T-helper 2 cell treated with Interferon-gamma antibody and Interleukin-4, amounts not matched to agents 5 μg/mL and 100 μg/mL, for 36 hours (primary cell): ENCODE measurements around the gene SURF2.
A peak's percentile ranks its signal among the peaks of the same experiment; 100 is the strongest.
"Not testable (repeated sequence)": the region's sequence is repeated elsewhere in the genome, so short reads cannot be mapped to it uniquely, and the experiment has no call there.

ENCODE experiments used
- DNase-seq: peaks from one replicate; pipeline ENCODE4 v3.0.0; 2021; ENCODE audit warnings: low spot score
- H3K27ac Mint-ChIP-seq: one replicate; pipeline ENCODE4 v1.8.0; 2021; ENCODE audit warnings: mild to moderate bottlenecking, mixed read lengths
- H3K27me3 Mint-ChIP-seq: one replicate; pipeline ENCODE4 v1.8.0; 2021; ENCODE audit warnings: low read depth, mixed read lengths
- H3K36me3 Mint-ChIP-seq: one replicate; pipeline ENCODE4 v1.8.0; 2021; ENCODE audit warnings: low read depth, mixed read lengths
- H3K4me1 Mint-ChIP-seq: one replicate; pipeline ENCODE4 v1.8.0; 2021; ENCODE audit warnings: low read depth, mixed read lengths
- H3K4me3 Mint-ChIP-seq: one replicate; pipeline ENCODE4 v1.8.0; 2022; ENCODE audit warnings: mild to moderate bottlenecking, moderate library complexity, mixed read lengths
- H3K9me3 Mint-ChIP-seq: one replicate; pipeline ENCODE4 v1.8.0; 2021; ENCODE audit warnings: mixed read lengths

The SURF2 gene

GRCh38 chr9:133356391-133357091 lies at the start of gene SURF2, which contains the start of gene SURF1:
SURF2 (plus strand) TSS chr9:133356550; CDS start chr9:133356593, 43 bp downstream.
SURF1 (minus strand) TSS chr9:133356487; CDS start chr9:133356453, 34 bp downstream.
- H3K4me3 Mint-ChIP-seq, result peak within 1 kb of the TSS; percentile 90
- peaks cover 32% of the 10 kb centered on the region for H3K36me3 Mint-ChIP-seq
- DNase-seq, result peak; percentile 86
- H3K9me3 Mint-ChIP-seq, result no peaks in the 10 kb centered on the region
- peak within 1 kb of the TSS; percentile 90 for H3K27ac Mint-ChIP-seq
- peaks cover 14% of the 10 kb centered on the region for H3K4me1 Mint-ChIP-seq
- no peaks in the 10 kb centered on the region for H3K27me3 Mint-ChIP-seq

GRCh38 chr9:133307301-133307700 lies 49.0 kb upstream of the SURF2 start:
- Mint-ChIP-seq H3K27me3 (no peaks in the 10 kb centered on the region), H3K9me3 (no peaks in the 10 kb centered on the region), H3K4me3 (no peak overlapping the region), H3K27ac (no peak overlapping the region), H3K4me1 (no peaks in the 10 kb centered on the region), H3K36me3 (no peaks in the 10 kb centered on the region)
- DNase-seq, result no peak

- H3K27ac Mint-ChIP-seq, result no peak overlapping the region
- H3K4me1 Mint-ChIP-seq, result no peaks in the 10 kb centered on the region
- no peaks in the 10 kb centered on the region for H3K27me3 Mint-ChIP-seq
- DNase-seq, result no peak
- no peaks in the 10 kb centered on the region for H3K36me3 Mint-ChIP-seq
- no peaks in the 10 kb centered on the region for H3K9me3 Mint-ChIP-seq
- no peak overlapping the region for H3K4me3 Mint-ChIP-seq
These were observed 46.7 kb upstream of the SURF2 start for GRCh38 chr9:133309608-133310007.

- Mint-ChIP-seq H3K36me3 (no peaks in the 10 kb centered on the region), H3K27ac (no peak overlapping the region), H3K27me3 (no peaks in the 10 kb centered on the region), H3K9me3 (no peaks in the 10 kb centered on the region), H3K4me1 (no peaks in the 10 kb centered on the region), H3K4me3 (no peak overlapping the region)
- DNase-seq, result no peak
These were observed 40.4 kb upstream of the SURF2 start for GRCh38 chr9:133315997-133316396.

GRCh38 chr9:133317551-133317950 lies 38.8 kb upstream of the SURF2 start:
- H3K27ac Mint-ChIP-seq, H3K4me1 Mint-ChIP-seq, DNase-seq, H3K27me3 Mint-ChIP-seq, H3K4me3 Mint-ChIP-seq, H3K36me3 Mint-ChIP-seq, H3K9me3 Mint-ChIP-seq: not testable (repeated sequence)

- Mint-ChIP-seq H3K27me3 (peaks cover 3% of the 10 kb centered on the region), H3K36me3 (no peaks in the 10 kb centered on the region), H3K4me3 (no peak overlapping the region), H3K9me3 (no peaks in the 10 kb centered on the region), H3K4me1 (no peaks in the 10 kb centered on the region), H3K27ac (no peak overlapping the region)
- no peak for DNase-seq
These were observed 35.9 kb upstream of the SURF2 start for GRCh38 chr9:133320421-133320881.

GRCh38 chr9:133321411-133321935 lies 34.9 kb upstream of the SURF2 start:
- Mint-ChIP-seq H3K4me3 (no peak overlapping the region), H3K9me3 (no peaks in the 10 kb centered on the region), H3K27me3 (peaks cover 3% of the 10 kb centered on the region), H3K27ac (no peak overlapping the region), H3K36me3 (no peaks in the 10 kb centered on the region), H3K4me1 (no peaks in the 10 kb centered on the region)
- DNase-seq, result no peak

GRCh38 chr9:133322701-133323100 lies 33.6 kb upstream of the SURF2 start:
- H3K4me1 Mint-ChIP-seq, result no peaks in the 10 kb centered on the region
- H3K27ac Mint-ChIP-seq, result no peak overlapping the region
- H3K4me3 Mint-ChIP-seq, result no peak overlapping the region
- H3K36me3 Mint-ChIP-seq, result no peaks in the 10 kb centered on the region
- peaks cover 3% of the 10 kb centered on the region for H3K27me3 Mint-ChIP-seq
- DNase-seq, result no peak
- no peaks in the 10 kb centered on the region for H3K9me3 Mint-ChIP-seq

- Mint-ChIP-seq H3K9me3 (no peaks in the 10 kb centered on the region), H3K27me3 (peaks cover 3% of the 10 kb centered on the region), H3K4me3 (no peak overlapping the region), H3K27ac (no peak overlapping the region), H3K4me1 (no peaks in the 10 kb centered on the region), H3K36me3 (no peaks in the 10 kb centered on the region)
- DNase-seq, result no peak
These were observed 33.1 kb upstream of the SURF2 start for GRCh38 chr9:133323211-133323610.

GRCh38 chr9:133323991-133324703 lies 32.2 kb upstream of the SURF2 start:
- H3K27me3 Mint-ChIP-seq, result peaks cover 3% of the 10 kb centered on the region
- H3K27ac Mint-ChIP-seq, result no peak overlapping the region
- peaks cover 3% of the 10 kb centered on the region for H3K36me3 Mint-ChIP-seq
- no peak for DNase-seq
- H3K4me1 Mint-ChIP-seq, result no peaks in the 10 kb centered on the region
- H3K9me3 Mint-ChIP-seq, result no peaks in the 10 kb centered on the region
- H3K4me3 Mint-ChIP-seq, result no peak overlapping the region

GRCh38 chr9:133327021-133327420 lies 29.3 kb upstream of the SURF2 start:
- DNase-seq, H3K27me3 Mint-ChIP-seq, H3K27ac Mint-ChIP-seq, H3K4me1 Mint-ChIP-seq, H3K9me3 Mint-ChIP-seq, H3K4me3 Mint-ChIP-seq: not testable (repeated sequence)
- peaks cover 19% of the 10 kb centered on the region for H3K36me3 Mint-ChIP-seq

- no peaks in the 10 kb centered on the region for H3K27me3 Mint-ChIP-seq
These were observed 28.4 kb upstream of the SURF2 start for GRCh38 chr9:133327834-133328484.

GRCh38 chr9:133329306-133330156 lies 26.8 kb upstream of the SURF2 start:
- H3K4me3 Mint-ChIP-seq, H3K4me1 Mint-ChIP-seq, H3K27ac Mint-ChIP-seq, H3K27me3 Mint-ChIP-seq, DNase-seq, H3K9me3 Mint-ChIP-seq: not testable (repeated sequence)
- peaks cover 37% of the 10 kb centered on the region for H3K36me3 Mint-ChIP-seq

More at GRCh38 chr9:133327834-133328484, 28.4 kb upstream of the SURF2 start:
- H3K4me1 Mint-ChIP-seq, result peaks cover 2% of the 10 kb centered on the region
- peaks cover 27% of the 10 kb centered on the region for H3K36me3 Mint-ChIP-seq
- H3K9me3 Mint-ChIP-seq, result no peaks in the 10 kb centered on the region
- no peak overlapping the region for H3K27ac Mint-ChIP-seq
- no peak overlapping the region for H3K4me3 Mint-ChIP-seq
- DNase-seq, result no peak
